HG03196 (cell line): ENCODE measurements around the gene GLRA3.
A peak's percentile ranks its signal among the peaks of the same experiment; 100 is the strongest.
"Not testable (repeated sequence)": the region's sequence is repeated elsewhere in the genome, so short reads cannot be mapped to it uniquely, and the experiment has no call there.

Experiments used
- ATAC-seq: cut with Tn5 transposase; IDR thresholded peaks from one replicate; pipeline ENCODE4 v1.9.1; 2021; ENCODE audit not compliant: unreplicated experiment

GLRA3 gene

DNA sequence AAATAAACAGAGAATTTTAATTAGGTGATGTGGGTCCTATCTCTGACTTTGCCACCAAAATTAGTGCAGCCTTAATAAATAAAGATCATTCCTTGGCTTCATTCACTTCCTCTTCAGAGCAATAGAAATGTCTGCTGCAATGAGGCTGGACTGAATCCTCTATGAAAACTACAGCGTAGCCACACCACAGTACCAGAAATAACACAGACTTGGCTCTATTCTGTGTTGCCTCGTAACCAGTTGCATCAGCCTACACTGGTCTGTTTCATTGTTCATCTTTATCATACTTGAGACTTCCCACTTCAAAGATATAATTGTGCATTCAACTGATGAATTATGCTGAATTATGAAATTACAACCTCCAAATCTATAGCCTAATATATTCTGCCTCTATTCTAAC, 15.8 kb downstream of the GLRA3 start:
- no peak for ATAC-seq

DNA sequence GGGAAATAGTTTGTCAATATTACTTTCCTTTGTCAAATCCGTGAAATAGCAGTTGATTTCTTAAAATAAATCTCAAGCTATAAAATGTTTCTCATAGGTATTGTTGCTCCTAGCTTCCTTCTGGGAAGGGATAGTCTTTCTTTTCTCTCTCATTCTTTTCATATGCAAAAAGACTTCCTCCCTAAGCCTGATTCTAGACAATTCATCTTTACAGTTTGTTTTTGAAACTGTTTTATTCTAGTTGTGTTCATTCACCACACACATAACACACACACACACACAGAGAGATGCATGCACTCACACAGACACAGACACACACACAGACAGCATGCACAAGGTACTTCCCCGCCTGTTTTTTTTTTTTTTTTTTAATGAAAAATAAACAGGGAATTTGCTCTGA, 18.2 kb downstream of the GLRA3 start:
- ATAC-seq = no peak

- ATAC-seq = no peak
Observed at GRCh38 chr4:174808836-174809235, 20.2 kb downstream of the GLRA3 start.

- ATAC-seq = no peak
Observed at GRCh38 chr4:174808119-174808518, 20.9 kb downstream of the GLRA3 start.

GRCh38 chr4:174805746-174806145, 23.3 kb downstream of the GLRA3 start:
- no peak for ATAC-seq

DNA sequence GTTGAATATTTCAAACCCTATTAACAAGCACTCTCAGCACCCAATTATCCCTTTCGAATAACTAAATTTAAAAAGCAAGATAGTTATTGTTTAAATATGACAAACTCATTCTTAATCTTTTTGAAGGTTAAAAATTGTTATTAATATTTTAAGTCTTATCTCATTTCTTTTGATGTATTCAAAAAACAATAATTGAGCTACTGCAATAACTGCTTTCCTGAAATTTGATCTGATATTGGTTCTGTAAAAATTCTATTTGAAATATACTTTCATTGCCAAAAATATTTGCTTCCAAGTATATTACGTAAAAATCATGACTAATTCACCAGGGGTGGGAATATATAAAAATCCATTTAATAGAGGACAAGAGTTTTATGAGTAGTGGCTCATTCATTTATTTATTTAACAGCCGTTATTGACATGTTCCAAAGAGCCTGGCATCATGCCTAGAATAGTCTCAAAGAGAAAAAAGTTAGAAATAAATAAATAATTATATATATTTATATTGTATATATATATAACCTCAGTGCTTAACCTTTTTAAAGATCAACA, 34.4 kb downstream of the GLRA3 start:
- ATAC-seq = no peak

DNA sequence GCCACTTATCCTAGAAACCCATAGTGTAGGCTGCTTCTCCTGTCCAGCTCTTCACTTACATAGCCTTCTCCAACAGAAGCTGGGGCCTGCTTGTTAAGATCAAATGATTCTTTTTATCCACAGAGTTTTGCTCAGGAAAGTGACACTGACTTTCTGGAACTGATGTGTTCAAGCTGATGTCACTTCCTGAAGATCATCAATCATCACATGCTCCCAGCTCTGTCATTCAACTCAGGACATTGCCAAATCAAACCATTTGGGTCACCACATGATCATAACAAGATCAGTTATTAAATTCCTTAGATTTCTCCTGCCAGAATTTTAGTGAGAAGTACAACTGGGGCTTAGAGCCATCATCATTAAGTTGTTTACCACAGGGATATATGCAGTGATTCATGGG, 39.4 kb downstream of the GLRA3 start:
- ATAC-seq = no peak

DNA sequence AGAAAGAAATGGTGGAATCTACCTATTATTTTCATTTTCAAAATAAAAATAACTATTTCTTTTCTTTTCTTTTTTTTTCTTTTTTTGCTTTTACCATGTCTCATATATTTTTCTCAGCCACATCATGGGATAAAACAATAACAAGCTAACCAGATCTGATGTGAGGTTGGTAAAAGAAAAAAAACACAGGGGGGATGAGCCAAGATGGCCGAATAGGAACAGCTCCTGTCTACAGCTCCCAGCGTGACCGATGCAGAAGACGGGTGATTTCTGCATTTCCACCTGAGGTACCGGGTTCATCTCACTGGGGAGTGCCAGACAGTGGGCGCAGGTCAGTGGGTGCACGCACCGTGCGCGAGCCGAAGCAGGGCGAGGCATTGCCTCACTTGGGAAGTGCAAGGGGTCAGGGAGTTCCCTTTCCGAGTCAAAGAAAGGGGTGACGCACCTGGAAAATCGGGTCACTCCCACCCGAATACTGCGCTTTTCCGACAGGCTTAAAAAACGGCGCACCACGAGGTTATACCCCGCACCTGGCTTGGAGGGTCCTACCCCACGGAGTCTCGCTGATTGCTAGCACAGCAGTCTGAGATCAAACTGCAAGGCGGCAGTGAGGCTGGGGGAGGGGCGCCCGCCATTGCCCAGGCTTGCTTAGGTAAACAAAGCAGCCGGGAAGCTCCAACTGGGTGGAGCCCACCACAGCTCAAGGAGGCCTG, 50.6 kb downstream of the GLRA3 start:
- not testable (repeated sequence) for ATAC-seq

DNA sequence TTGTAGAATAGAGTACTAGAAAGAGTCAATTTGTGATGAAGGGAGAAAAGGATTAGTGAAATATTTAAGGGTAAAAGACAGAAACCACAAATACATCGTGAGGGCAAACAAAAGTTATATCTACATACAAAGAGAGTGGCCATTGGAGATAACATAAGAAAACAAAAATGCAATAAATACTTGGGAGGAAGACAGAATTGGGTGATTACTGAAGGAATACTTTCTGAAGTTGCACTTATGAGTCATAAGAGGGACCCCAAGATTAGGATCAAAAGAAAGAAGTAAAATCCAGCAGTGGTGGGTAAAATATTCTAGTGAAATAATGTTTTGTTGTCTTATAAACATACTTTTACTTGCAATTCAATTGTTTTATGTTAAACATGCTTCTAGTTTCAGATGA, 53.7 kb downstream of the GLRA3 start:
- ATAC-seq = no peak

DNA sequence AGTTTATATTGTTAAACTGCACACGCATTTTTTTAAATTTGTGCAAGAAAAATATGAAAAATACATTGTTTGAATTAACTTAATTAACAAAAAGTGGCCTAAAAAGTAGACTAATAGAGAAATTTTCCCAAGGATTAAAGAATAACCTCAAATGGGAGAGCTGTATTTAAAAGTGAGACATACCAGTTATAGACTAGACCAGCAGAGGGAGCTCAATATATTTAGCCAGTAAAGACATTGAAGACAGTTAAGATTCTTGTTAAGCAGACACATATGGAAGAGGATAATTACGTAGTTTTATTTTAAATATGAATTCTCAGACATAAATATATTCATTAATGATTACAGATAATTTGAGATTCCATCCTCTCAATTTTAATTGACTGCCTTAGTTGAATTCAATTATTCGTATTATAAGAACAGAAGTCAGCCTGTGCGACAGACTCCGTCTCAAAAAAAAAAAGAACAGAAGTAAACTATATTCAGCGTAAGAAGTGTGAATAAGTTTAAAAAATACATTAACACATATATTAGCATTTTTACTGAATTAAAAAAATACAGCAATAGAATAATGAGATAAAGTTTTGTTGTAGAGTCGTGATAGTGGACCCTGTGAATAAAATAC, 64.8 kb downstream of the GLRA3 start:
- peak; percentile 54 for ATAC-seq

DNA sequence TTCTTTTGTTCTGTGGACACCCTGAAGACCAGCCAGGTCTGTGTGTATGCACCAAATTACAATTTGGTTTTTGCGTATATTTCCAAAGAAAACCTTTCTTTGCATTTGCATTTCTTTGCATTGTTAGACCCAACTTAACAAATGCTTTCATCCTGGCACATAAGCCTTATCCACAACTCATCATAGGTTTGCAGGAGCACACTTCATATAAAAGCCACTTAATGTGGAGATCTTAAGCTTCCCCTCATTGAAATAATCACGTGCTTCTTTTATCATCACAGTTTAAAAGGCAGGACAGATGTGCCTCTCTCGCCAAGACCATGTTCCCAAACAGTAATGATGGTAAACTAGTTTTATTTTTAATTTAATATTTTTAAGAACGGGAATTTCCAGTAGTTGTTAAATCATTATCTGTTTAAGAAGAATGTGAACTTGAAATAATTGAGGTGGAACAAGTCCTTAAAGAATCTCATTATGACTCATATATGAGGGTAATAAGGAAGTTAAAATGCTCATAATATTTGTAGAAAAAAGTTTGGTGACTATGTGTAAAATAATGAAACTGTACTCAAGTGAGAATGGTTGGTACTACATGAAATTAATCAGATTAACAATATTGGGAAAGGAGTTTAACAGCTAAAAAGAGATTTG, 65.5 kb downstream of the GLRA3 start:
- peak; percentile 76 for ATAC-seq

DNA sequence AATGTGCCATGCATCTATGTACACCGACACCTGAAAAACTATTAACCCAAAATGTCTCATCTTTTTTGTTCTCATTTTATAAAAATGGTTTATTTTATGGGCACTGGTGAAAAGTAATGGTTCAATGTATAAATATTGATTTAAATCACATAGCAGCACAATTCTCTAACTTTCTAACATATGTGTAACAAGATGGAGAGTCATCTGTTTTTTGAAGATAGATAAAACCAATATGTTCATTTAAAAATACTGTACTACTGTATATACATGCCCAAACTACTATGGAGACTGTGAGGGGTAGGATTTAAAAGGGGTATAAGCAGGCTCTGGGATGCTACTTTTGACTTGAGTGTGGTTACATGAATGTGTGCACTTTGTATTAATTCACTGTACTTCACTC, 67.6 kb downstream of the GLRA3 start:
- ATAC-seq = no peak

GRCh38 chr4:174757736-174758135, 71.3 kb downstream of the GLRA3 start:
- no peak for ATAC-seq

- ATAC-seq = no peak
Observed at GRCh38 chr4:174753021-174753420, 76.0 kb downstream of the GLRA3 start.

DNA sequence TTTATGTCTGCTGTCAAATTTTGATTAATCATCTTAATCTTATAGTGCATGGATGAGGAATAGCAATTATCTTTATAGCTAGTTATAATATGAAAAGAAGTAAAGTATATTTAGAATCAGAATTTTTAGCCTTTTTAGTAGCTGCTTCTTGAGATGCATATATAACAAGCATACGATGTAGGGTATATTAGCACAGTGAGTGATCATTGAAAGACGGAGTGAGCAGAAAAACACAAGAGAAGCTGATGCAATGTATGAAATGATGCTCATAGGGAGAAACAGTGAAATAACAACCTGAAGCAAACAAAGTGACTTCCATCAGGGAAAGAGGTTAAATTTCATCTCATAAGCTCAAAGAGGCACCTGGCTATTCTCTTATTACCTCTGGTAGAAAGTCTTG, 77.0 kb downstream of the GLRA3 start:
- ATAC-seq = no peak

DNA sequence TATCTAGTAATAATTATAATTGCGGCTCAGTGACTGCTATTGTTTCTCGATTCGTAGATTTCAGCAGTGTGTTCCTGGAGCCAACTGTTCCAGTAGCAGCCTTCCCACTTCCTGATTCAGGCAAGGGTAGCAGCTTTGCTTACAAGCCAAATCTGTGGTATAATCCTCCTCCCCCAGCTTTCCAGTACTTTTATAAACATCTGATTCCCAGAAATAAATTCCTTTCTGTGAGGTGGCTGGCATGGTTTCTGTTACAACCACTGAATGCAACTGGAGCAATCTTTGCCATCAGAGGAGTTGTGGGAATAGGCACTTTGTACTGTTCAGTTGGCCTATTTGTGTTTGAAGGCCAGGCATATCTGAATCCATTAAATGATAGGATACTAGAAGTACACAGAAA, 80.0 kb downstream of the GLRA3 start:
- ATAC-seq = no peak

GRCh38 chr4:174746710-174747109, 82.3 kb downstream of the GLRA3 start:
- no peak for ATAC-seq

GRCh38 chr4:174742561-174742960, 86.5 kb downstream of the GLRA3 start:
- ATAC-seq = no peak

GRCh38 chr4:174739576-174739975, 89.5 kb downstream of the GLRA3 start:
- no peak for ATAC-seq

- ATAC-seq = no peak
Observed at GRCh38 chr4:174734181-174734580, 94.9 kb downstream of the GLRA3 start.

- ATAC-seq = no peak
Observed at GRCh38 chr4:174717828-174718227, 111.2 kb downstream of the GLRA3 start.
